C1 segment of cervical spinal cord (tissue), 14 donors: ENCODE results near the gene RAB30.
"Not testable (repeated sequence)": the region's sequence is repeated elsewhere in the genome, so short reads cannot be mapped to it uniquely, and the experiment has no call there.

Source experiments
- DNase-seq, 14 donors: peaks; one replicate each; lab custom pipeline; 2025; lab: John Stamatoyannopoulos, UW

The RAB30 gene

DNA sequence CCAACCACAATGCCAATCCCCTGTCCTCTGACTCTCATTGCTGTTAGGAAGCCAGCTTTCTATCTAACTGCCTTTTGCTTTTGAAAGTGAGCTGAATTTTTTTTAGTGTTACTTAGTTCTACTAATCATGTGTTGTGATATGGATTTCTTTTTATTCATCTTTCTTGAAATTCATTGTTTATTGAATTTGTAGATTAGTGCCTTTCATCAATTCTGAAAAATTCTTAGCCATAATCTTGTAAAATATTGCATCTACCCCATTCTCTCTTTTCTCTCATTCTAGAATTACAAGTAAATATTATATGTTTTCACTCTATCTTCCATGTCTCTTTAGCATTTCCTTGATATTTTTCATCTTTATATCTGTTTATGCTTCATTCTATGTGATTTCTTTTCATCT, 122.3 kb downstream of the RAB30 start:
- no peak for DNase-seq

DNA sequence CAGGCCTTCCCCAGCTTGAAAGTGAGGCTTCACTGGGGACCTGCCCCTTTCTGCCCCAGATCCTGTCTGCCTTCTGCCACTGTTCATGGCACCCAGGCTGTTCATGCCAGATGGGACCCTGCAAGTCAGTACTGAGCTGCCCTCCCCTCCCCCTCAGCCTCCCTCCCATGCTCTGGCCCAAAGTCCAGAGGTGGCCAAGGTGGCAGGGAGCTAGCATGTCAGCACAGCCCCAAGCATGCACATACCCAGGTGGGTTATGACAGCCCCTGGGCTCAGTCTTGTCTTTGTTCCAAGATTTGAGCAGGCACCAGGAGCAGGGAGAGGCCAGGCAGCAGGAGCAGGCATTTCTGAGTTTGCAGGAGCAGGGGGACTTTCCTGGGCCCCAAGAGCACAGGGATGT, 126.0 kb downstream of the RAB30 start:
- no peak for DNase-seq

DNA sequence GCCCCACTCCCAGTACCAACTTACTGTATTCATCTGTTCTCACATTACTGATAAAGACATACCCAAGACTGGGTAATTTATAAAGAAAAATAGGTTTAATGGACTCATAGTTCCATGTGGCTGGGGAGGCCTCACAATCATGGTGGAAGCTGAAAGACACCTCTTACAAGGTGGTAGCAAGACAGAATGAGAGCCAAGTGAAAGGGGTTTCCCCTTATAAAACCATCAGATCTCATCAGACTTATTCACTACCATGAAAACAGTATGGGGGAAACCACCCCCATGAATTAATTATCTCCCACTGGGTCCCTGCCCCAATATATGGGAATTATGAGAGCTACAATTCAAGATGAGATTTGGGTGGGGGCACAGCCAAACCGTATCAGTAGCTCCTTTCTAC, 126.7 kb downstream of the RAB30 start:
- not testable (repeated sequence) for DNase-seq

DNA sequence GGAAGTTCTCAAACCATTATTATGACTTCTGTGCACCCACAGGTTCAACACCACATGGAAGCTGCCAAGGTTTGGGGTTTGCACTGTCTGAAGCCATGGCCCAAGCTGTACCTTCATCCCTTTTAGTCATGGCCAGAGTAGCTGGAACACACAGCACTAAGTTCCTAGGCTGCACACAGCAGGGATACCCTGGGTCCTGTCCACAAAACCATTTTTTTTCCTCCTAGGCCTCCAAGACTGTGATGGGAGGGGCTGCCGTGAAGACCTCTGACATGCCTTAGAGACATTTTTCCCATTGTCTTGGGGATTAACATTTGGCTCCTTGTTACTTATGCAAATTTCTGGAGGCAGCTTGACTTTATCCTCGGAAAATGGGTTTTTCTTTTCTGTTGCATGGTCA, 127.5 kb downstream of the RAB30 start:
- DNase-seq: no peak

DNA sequence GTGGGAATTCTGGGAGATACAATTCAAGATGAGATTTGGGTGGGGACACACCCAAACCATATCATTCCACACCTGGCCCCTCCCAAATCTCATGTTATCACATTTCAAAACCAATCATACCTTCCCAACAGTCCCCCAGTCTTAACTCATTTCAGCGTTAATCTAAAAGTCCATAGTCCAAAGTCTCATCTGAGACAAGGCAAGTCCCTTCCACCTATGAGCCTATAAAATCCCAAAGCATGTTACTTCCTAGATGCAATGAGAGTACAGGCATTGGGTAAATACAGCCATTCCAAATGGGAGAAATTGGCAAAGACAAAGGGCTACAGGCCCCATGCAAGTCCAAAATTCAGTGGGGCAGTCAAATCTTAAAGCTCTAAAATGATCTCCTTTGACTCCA, 128.3 kb downstream of the RAB30 start:
- not testable (repeated sequence) for DNase-seq

DNA sequence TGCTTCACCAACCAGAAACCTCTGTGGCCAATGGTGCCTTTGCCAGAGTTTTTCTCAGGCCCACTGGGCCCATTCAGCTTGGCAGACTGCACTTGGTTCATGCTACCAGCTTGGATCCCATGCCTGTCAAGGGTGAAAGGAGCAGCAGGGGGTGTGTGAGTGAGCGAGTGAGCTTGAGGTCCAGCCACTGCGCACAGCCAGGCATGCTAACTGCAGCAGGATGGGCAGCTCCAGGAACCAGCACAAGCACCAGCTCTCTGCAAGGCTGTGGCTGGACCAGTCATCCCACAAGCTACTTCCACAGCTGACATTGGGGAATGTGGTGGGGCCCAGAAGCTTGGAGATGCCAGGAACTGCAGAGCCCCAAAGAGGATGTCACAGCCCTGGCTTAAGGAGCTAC, 129.3 kb downstream of the RAB30 start:
- DNase-seq: no peak

DNA sequence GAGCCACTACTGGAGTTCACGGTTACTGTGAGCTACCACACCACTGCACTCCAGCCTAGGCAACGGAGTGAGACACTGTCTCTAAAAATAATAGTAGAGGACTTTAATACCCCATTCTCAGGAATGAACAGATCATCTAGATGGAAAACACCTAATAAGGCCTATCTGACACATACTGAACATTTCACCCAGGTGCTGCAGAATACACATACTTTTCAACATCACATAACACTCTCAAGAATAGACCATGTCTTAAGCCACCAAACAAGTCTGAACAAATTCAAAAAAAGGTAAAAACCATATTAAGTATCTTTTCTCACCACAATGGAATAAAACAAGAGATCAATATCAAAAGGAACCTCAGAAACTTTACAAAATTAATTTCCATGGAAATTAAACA, 132.2 kb downstream of the RAB30 start:
- DNase-seq: no peak

DNA sequence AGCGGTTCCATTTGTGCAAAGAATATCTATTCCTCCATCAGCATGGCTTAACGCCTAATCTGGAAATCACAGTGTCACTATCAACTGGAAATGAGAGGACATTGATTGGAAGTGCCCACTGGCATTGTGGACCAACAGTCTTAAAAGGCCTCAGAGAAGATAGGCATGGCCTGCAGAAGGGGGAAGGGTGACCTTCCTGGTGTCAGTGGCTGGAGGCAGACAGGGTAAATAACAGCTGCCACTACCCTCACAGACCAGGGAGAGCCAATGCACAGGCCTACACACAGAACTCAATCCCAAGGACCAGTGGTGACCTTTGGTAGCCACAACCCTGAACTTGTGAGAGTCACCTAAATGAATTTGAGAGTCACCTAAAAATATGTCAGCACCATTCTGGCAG, 134.1 kb downstream of the RAB30 start:
- no peak for DNase-seq

DNA sequence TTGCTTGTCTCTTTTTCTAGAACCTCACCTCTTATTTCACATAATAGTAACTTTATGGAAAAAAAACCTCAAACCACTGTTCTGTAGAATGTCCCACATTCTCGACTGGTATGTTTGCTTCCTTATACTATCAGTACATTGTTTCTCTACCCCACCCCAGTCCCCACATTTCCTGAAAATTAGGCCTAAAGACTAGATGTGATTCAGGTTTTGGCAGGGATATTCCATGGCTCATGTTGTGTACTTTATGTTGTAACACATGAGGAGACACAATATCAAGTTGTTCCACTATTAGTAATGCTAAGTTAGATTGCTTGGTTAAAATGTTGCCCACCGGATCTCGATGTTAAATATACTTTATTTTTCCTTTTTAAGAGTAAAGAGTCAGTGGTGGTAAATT, 135.4 kb downstream of the RAB30 start:
- no peak for DNase-seq

DNA sequence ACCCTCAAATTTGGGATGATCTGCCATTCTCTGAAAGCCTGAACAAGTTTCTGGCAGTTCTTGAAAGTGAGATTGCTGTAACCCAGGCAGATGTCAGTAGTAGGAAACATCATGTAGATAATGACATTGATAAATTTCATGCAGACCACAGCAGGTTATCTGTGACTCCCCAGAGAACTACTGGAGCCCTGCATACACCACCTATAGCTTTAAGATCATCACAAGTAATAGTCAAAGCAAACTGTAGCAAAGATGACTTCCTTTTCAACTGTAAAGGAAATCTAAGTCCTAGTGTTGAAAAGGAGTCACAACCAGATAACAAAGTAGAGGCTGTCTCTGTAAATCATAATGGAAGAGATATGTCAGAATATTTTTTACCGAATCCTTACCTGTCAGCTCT, 139.1 kb downstream of the RAB30 start:
- no peak for DNase-seq

DNA sequence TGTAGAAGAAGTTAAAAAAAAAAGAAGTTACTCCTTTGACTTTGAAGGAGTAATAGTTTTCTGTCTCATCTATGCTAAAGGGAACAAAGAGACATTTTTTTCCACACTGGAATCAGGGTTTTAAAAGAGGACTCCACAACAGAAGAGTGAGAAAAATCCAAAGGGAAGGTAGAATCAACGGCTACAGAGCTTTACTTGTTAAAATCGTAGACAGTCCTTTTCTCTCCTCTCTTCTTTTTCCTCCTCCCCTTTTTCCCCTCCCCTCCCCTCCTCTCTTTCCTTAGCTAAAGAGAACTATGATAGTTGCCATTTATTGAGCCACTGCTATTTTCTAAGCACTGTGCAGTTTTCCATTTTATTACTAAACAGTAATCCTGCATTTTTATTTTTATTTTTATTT, 141.0 kb downstream of the RAB30 start:
- no peak for DNase-seq

DNA sequence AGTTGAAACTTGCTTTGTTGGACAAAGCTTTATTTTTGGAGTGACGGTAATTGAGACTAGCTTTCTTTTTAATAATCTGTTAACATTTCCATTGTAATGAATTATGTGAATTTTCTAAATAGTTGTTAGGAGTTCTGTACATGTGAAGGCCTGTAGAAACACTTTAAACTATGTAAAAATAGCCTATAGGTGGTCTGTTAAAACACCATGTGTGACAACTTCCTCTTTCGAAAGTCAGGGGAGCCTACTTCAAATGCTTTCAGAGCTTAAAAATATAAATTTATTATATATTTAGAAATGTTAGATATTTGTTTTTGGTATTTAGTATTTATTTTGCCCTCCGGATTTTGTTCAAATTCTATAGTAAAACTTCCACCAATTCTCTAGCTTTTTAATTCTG, 141.5 kb downstream of the RAB30 start:
- DNase-seq: no peak

DNA sequence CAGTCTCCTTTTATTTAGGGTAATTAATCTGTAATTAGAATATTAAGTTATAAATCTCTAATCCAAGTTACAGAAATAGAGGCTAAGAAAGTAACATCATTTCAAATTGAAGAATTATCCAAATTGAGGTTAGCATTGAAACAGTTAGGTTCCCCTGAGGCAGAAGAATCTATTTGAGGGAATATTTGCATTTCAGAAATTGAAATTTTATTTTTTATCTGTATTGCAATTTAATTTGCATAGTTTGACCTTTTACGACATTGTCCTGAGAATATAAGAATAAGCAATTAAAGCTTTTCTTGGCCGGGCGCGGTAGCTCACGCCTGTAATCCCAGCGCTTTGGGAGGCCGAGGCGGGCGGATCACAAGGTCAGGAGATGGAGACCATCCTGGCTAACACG, 142.6 kb downstream of the RAB30 start:
- no peak for DNase-seq

DNA sequence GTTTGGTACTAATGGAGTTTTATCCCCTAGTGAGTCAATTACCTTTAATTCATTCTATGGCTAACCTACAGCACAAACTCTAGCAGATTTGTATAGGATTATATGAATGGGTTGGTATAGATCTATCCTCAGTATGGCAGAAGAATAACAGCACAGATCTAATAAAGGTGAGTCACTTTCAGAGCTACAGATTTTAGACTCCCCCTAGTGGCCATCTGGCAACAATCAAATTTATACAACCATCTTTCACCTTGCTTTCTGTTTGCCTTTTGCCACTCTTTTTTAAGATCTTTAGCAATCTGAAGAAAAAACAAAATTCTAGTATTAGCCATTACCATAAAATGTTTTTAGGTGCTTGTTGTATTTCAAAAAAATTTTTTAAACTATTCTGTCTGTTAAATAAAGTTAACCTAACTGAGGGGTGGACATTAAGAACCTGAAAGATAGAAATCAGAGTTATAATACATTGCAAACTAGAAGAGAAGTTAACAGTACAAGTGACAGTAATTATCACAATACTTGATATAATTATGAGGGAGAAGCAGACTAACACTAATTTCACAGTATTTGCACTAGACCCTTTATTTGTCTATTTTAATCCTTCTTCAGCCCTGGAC, 144.3 kb downstream of the RAB30 start:
- DNase-seq: peak in 1 of 14 donors; percentile 5

DNA sequence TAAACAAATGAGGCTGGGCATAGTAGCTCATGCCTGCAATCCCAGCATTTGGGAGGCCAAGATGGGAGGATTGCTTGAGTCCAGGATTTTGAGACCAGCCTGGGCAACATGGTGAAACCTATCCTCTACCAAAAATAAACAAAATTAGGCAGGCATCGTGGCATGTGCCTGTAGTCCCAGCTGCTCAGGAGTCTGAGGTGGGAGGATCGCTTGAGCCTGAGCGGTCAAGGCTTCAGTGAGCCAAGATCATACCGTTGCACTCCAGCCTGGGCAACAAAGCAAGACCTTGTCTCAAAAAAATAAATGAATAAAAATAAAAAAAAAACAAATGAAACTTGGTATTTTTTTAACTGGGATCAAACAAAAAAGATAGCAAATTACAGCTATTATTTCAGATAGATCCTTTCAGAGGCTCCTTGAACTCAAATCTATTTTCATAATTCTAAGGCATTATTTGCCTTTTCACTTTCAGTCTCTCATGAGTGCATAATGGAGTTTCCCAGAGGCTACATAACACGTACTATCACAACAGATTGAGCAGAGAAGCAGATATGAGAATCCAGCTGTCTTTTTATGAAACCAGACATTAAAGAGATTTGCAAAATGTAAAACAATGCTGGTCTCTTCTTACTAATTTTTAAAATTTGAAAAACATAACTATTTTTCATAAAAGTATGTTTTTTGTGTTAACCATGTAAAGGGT, 147.0 kb downstream of the RAB30 start:
- DNase-seq: no peak
